HCT116 (cell line): ENCODE measurements around the gene SLC30A4. TPM values are rescaled to one million over a fixed set of nuclear protein-coding genes. Genes with fewer than 3 reads are reported as not detected.

Experiments used
- ATAC-seq: fragments of 200-7000 bp; cut with Tn5 transposase; 2 replicates; pipeline ENCODE4 v1.9.1; 2020; ENCODE audit warnings: mild to moderate bottlenecking, moderate library complexity
- BruUV-seq: library from RNA; stranded (reverse); fragments of 400-500 nt; replicated peaks from 2 replicates; lab custom pipeline; 2021; lab: Mats Ljungman, UMichigan
- CTCF ChIA-PET: fragments of 300-600 bp; sonication (Branson Sonifier 250); formaldehyde crosslinking; loops from one replicate; lab custom pipeline; 2021; ENCODE audit warnings: antibody characterized with exemption; lab: Charles Lee
- POLR2A ChIA-PET: fragments of 300-600, 350-600 bp; sonication (Branson Sonifier 250); formaldehyde crosslinking; loops from one replicate; lab custom pipeline; 2021; ENCODE audit warnings: antibody characterized with exemption; lab: Charles Lee
- RAD21 ChIA-PET, 2 experiments: fragments of 300-600 bp; sonication (Branson Sonifier 250); formaldehyde crosslinking; loops; one replicate each; lab custom pipeline; 2023; ENCODE audit warnings: low total read pairs in 2 of 2; ENCODE audit not compliant: uncharacterized antibody in 2 of 2, unreplicated experiment in 2 of 2, low non-redundant PET in 1 of 2; lab: Charles Lee
- DNase-seq: peaks from one replicate; pipeline ENCODE4 v3.0.0-alpha.2; 2010; ENCODE audit warnings: low read depth, low spot score
- H2AFZ ChIP-seq: fragments of 200-600 bp; shearing (Covaris generic), sonication (generic); 2 replicates; pipeline ENCODE4 v1.6.1; 2017; ENCODE audit warnings: low read depth, mixed run types, mixed read lengths, antibody characterized with exemption, low read length; ENCODE audit not compliant: poor library complexity, severe bottlenecking
- H3K27ac ChIP-seq: 2 replicates; pipeline ENCODE4 v1.5.1; 2012; ENCODE audit warnings: low read depth, low read length
- H3K27me3 ChIP-seq: fragments of 200-600 bp; sonication (generic); 2 replicates; pipeline ENCODE4 v1.6.1; 2016; ENCODE audit warnings: mixed run types, low read length, mixed read lengths; ENCODE audit not compliant: insufficient read depth
- H3K36me3 ChIP-seq, 2 experiments: fragments of 200-500 bp in 1 of 2; fragments of 200-600 bp in 1 of 2; sonication (Bioruptor generic) in 1 of 2; sonication (generic) in 1 of 2; 2 replicates each; pipeline versions ENCODE4 v1.5.1 to v1.6.1; 2014 to 2016; ENCODE audit warnings: low read length in 2 of 2, inconsistent platforms in 1 of 2, mixed read lengths in 1 of 2, mixed run types in 1 of 2; ENCODE audit not compliant: insufficient read depth in 2 of 2, control insufficient read depth in 1 of 2
- H3K4me1 ChIP-seq, 2 experiments: fragments of 200-600 bp in 1 of 2; sonication (generic) in 1 of 2; 2 replicates each; pipeline versions ENCODE4 v1.5.1 to v1.6.1; 2012 to 2017; ENCODE audit warnings: low read length in 2 of 2, inconsistent platforms in 1 of 2, mild to moderate bottlenecking in 1 of 2, mixed read lengths in 1 of 2, mixed run types in 1 of 2, moderate library complexity in 1 of 2; ENCODE audit not compliant: insufficient read depth in 2 of 2, control insufficient read depth in 1 of 2
- H3K4me2 ChIP-seq: fragments of 200-600 bp; sonication (generic); 2 replicates; pipeline ENCODE4 v1.6.1; 2017; ENCODE audit warnings: mixed run types, low read length, mixed read lengths
- H3K4me3 ChIP-seq, 2 experiments: fragments of 200-600 bp in 1 of 2; sonication (generic) in 1 of 2; replicated peaks in 1 of 2; 2 replicates each; pipeline ENCODE4 v1.5.1; 2011 to 2016; ENCODE audit warnings: low read length in 2 of 2, control low read depth in 1 of 2, low read depth in 1 of 2, mild to moderate bottlenecking in 1 of 2, mixed read lengths in 1 of 2, mixed run types in 1 of 2
- H3K79me2 ChIP-seq: fragments of 200-600 bp; sonication (generic); 2 replicates; pipeline ENCODE4 v1.6.1; 2017; ENCODE audit warnings: mild to moderate bottlenecking, mixed run types, low read length, moderate library complexity, mixed read lengths; ENCODE audit not compliant: insufficient read depth
- H3K9ac ChIP-seq: fragments of 200-600 bp; sonication (generic); 2 replicates; pipeline ENCODE4 v1.6.1; 2016; ENCODE audit warnings: low read length, mixed read lengths
- H3K9me2 ChIP-seq: fragments of 200-600 bp; sonication (generic), shearing (Covaris generic); 2 replicates; pipeline ENCODE4 v1.6.1; 2017; ENCODE audit warnings: mixed run types, mild to moderate bottlenecking, moderate library complexity; ENCODE audit not compliant: insufficient read depth
- H3K9me3 ChIP-seq, 2 experiments: fragments of 200-500 bp in 1 of 2; fragments of 200-600 bp in 1 of 2; sonication (Bioruptor generic) in 1 of 2; sonication (generic) in 1 of 2; 2 replicates each; pipeline ENCODE4 v1.6.1; 2014 to 2017; ENCODE audit warnings: low read length in 2 of 2, mixed read lengths in 2 of 2, inconsistent platforms in 1 of 2, low read depth in 1 of 2, mild to moderate bottlenecking in 1 of 2, mixed run types in 1 of 2, moderate library complexity in 1 of 2; ENCODE audit not compliant: control insufficient read depth in 1 of 2, insufficient read depth in 1 of 2
- H4K20me1 ChIP-seq: fragments of 200-600 bp; sonication (generic), shearing (Covaris generic); 2 replicates; pipeline ENCODE4 v1.6.1; 2017; ENCODE audit warnings: mixed run types, mild to moderate bottlenecking, moderate library complexity; ENCODE audit not compliant: insufficient read depth
- CBX3 ChIP-seq: IDR thresholded peaks from 2 replicates; pipeline ENCODE4 v1.6.1; 2012; ENCODE audit warnings: low read depth
- EGR1 ChIP-seq: IDR thresholded peaks from 2 replicates; pipeline ENCODE4 v1.6.1; 2012; ENCODE audit warnings: low read depth
- ELF1 ChIP-seq: IDR thresholded peaks from 2 replicates; pipeline ENCODE4 v1.6.1; 2012; ENCODE audit warnings: low read depth, borderline replicate concordance
- EZH2phosphoT487 ChIP-seq: fragments of 200-600 bp; IDR thresholded peaks from 2 replicates; pipeline ENCODE4 v1.6.1; 2018; ENCODE audit warnings: antibody characterized with exemption, borderline replicate concordance
- FOSL1 ChIP-seq: IDR thresholded peaks from 2 replicates; pipeline ENCODE4 v1.6.1; 2012; ENCODE audit warnings: low read depth
- RAD21 ChIP-seq: IDR thresholded peaks from 2 replicates; pipeline ENCODE4 v1.6.1; 2012; ENCODE audit warnings: low read depth, mild to moderate bottlenecking
- REST ChIP-seq: IDR thresholded peaks from 2 replicates; pipeline ENCODE4 v1.6.1; 2012; ENCODE audit warnings: low read depth
- intact Hi-C: fragments of 100-400 bp; cut with micrococcal nuclease; formaldehyde crosslinking; loops from 2 replicates; pipeline ENCODE4 v1.10.0; 2022
- total RNA-seq: library from RNA; stranded (reverse); gene quantifications from one replicate; pipeline ENCODE4 v1.2.1, GENCODE V29; 2021; ENCODE audit not compliant: unreplicated experiment
- TF ChIP-seq, protein P1 (sequence below): IDR thresholded peaks from 2 replicates; pipeline ENCODE4 v1.6.1; 2012

The SLC30A4 gene
- total RNA-seq, 1 experiment from 2014 or later = 2.7 TPM

DNA sequence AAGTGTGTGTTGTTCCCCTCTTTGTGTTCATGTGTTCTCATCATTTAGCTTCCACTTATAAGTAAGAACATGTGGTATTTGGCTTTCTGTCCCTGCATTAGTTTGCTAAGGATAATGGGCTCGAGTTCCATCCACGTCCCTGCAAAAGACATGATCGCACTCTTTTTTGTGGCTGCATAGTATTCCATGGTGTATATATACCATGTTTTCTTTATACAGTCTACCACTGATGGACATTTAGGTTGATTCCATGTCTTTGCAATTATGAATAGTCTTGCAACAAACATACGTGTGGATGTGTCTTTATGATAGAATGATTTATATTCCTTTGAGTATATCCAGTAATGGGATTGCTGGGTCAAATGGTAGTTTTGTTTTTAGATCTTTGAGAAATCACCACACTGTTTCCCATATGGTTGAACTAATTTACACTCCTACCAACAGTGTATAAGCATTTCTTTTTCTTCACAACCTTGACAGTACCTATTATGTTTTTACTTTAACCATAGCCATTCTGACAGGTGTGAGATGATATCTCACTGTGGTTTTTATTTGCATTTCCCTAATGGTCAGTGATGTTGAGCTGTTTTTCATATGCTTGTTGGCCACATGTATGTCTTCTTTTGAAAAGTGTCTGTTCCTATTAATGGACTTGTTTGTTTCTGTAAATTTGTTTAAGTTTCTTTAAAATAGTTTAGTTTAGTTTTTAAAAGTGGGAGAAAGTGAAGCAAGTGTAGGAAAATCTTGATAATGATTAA lies 21.9 kb upstream of the SLC30A4 start:
- Histone ChIP-seq H3K4me1 (no peaks in the 10 kb centered on the region), H3K4me3 (no peak overlapping the region), H3K9ac (no peak overlapping the region), H3K36me3 (no peaks in the 10 kb centered on the region), H4K20me1 (no peaks in the 10 kb centered on the region), H3K4me2 (no peak overlapping the region), H3K27me3 (no peaks in the 10 kb centered on the region), H3K79me2 (no peaks in the 10 kb centered on the region)
- RAD21 ChIA-PET = no interaction called here
- intact Hi-C loops = no loop called here
- CTCF ChIA-PET = no interaction called here
- TF ChIP-seq CBX3 (no peak), EGR1 (no peak), RAD21 (no peak), ELF1 (no peak), REST (no peak), EZH2phosphoT487 (no peak), FOSL1 (no peak)
- TF ChIP-seq, protein P1, sequence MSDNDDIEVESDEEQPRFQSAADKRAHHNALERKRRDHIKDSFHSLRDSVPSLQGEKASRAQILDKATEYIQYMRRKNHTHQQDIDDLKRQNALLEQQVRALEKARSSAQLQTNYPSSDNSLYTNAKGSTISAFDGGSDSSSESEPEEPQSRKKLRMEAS = no peak
- TF ChIP-seq, all 23 proteins: peak for 0
- BruUV-seq = no TSS peak
- POLR2A ChIA-PET = no interaction called here
- ATAC-seq (no peak), DNase-seq (no peak)
- Histone ChIP-seq H2AFZ (no peak overlapping the region), H3K9me3 (no peaks in the 10 kb centered on the region), H3K27ac (no peak overlapping the region), H3K9me2 (no peaks in the 10 kb centered on the region)
